IMR-90 (cell line): ENCODE measurements around the gene SSH2. TPM values are rescaled to one million over a fixed set of nuclear protein-coding genes. Genes with fewer than 3 reads are reported as not detected.

ENCODE experiments used
- ATAC-seq: fragments of 200-7000 bp; cut with Tn5 transposase; 2 replicates; pipeline ENCODE4 v1.9.1; 2020; ENCODE audit warnings: low read depth, mild to moderate bottlenecking, moderate library complexity
- BruUV-seq: library from RNA; stranded (reverse); fragments of 400-500 nt; replicated peaks from 2 replicates; lab custom pipeline; 2021; lab: Mats Ljungman, UMichigan
- CTCF ChIA-PET: fragments of 300-600 bp; formaldehyde crosslinking; extraction: SDS; loops from one replicate; lab custom pipeline; 2021; ENCODE audit warnings: antibody characterized with exemption; lab: Yijun Ruan, JAX
- POLR2A ChIA-PET: fragments of 300-600 bp; sonication (Branson Sonifier 250); formaldehyde crosslinking; loops from one replicate; lab custom pipeline; 2022; ENCODE audit warnings: antibody characterized with exemption; ENCODE audit not compliant: unreplicated experiment; lab: Charles Lee
- DNase-seq: peaks from one replicate; pipeline ENCODE4 v3.0.0; 2013
- H2AFZ ChIP-seq: replicated peaks from 2 replicates; pipeline ENCODE3; 2013; ENCODE audit warnings: low read length, mild to moderate bottlenecking; ENCODE audit not compliant: poor library complexity
- H2AK5ac ChIP-seq: 2 replicates; pipeline ENCODE4 v1.6.1; 2013; ENCODE audit warnings: low read depth, low read length, inconsistent platforms
- H2AK9ac ChIP-seq: replicated peaks from 2 replicates; pipeline ENCODE3; 2013; ENCODE audit warnings: mild to moderate bottlenecking, low read depth, low read length, moderate library complexity; ENCODE audit not compliant: poor library complexity
- H2BK120ac ChIP-seq: 2 replicates; pipeline ENCODE4 v1.6.1; 2013; ENCODE audit warnings: low read depth, low read length, inconsistent platforms
- H2BK15ac ChIP-seq: 3 replicates; pipeline ENCODE4 v1.6.1; 2013; ENCODE audit warnings: low read depth, low read length, inconsistent platforms
- H2BK20ac ChIP-seq: 2 replicates; pipeline ENCODE4 v1.6.1; 2013; ENCODE audit warnings: low read depth, mild to moderate bottlenecking, inconsistent platforms, low read length, moderate library complexity
- H2BK5ac ChIP-seq: 2 replicates; pipeline ENCODE4 v1.6.1; 2013; ENCODE audit warnings: mild to moderate bottlenecking, low read depth, low read length, inconsistent platforms; ENCODE audit not compliant: poor library complexity, severe bottlenecking
- H3K14ac ChIP-seq: replicated peaks from 2 replicates; pipeline ENCODE4 v1.6.1; 2013; ENCODE audit warnings: low read depth, low read length, inconsistent platforms
- H3K18ac ChIP-seq: 2 replicates; pipeline ENCODE4 v1.6.1; 2013; ENCODE audit warnings: low read depth, low read length, control low read depth
- H3K23ac ChIP-seq: 2 replicates; pipeline ENCODE4 v1.6.1; 2013; ENCODE audit warnings: low read depth, low read length, inconsistent platforms
- H3K27ac ChIP-seq: 2 replicates; pipeline ENCODE4 v1.5.1; 2013; ENCODE audit warnings: mild to moderate bottlenecking, control low read depth, low read length; ENCODE audit not compliant: insufficient read depth
- H3K27me3 ChIP-seq: 2 replicates; pipeline ENCODE4 v1.6.1; 2013; ENCODE audit warnings: low read length; ENCODE audit not compliant: control insufficient read depth, insufficient read depth
- H3K36me3 ChIP-seq: 2 replicates; pipeline ENCODE4 v1.6.1; 2013; ENCODE audit warnings: low read length, mixed read lengths; ENCODE audit not compliant: control insufficient read depth, insufficient read depth
- H3K4ac ChIP-seq: 2 replicates; pipeline ENCODE4 v1.6.1; 2013; ENCODE audit warnings: low read depth, low read length, inconsistent platforms
- H3K4me1 ChIP-seq: 2 replicates; pipeline ENCODE4 v1.6.1; 2013; ENCODE audit warnings: low read length, mixed read lengths; ENCODE audit not compliant: control insufficient read depth, insufficient read depth
- H3K4me2 ChIP-seq: 2 replicates; pipeline ENCODE4 v1.6.1; 2013; ENCODE audit warnings: low read depth, mild to moderate bottlenecking, control low read depth, low read length, moderate library complexity
- H3K4me3 ChIP-seq: 2 replicates; pipeline ENCODE4 v1.5.1; 2013; ENCODE audit warnings: low read depth, mild to moderate bottlenecking, control low read depth, low read length, moderate library complexity; ENCODE audit not compliant: insufficient read depth
- H3K56ac ChIP-seq: 2 replicates; pipeline ENCODE4 v1.6.1; 2013; ENCODE audit warnings: low read length, inconsistent platforms; ENCODE audit not compliant: insufficient read depth; ENCODE audit errors: extremely low read depth
- H3K79me1 ChIP-seq, 2 experiments: 2 replicates each; pipeline ENCODE4 v1.6.1; 2013; ENCODE audit warnings: low read length in 2 of 2, inconsistent platforms in 1 of 2, low read depth in 1 of 2
- H3K9ac ChIP-seq: 2 replicates; pipeline ENCODE4 v1.6.1; 2013; ENCODE audit warnings: low read depth, low read length, control low read depth
- H3K9me1 ChIP-seq: 2 replicates; pipeline ENCODE4 v1.6.1; 2013; ENCODE audit warnings: low read length, inconsistent platforms; ENCODE audit not compliant: insufficient read depth
- H3K9me3 ChIP-seq: 2 replicates; pipeline ENCODE4 v1.6.1; 2013; ENCODE audit warnings: low read length; ENCODE audit not compliant: control insufficient read depth, insufficient read depth
- H4K20me1 ChIP-seq: 2 replicates; pipeline ENCODE4 v1.6.1; 2013; ENCODE audit warnings: low read length, inconsistent platforms; ENCODE audit not compliant: insufficient read depth
- H4K5ac ChIP-seq: 2 replicates; pipeline ENCODE4 v1.6.1; 2013; ENCODE audit warnings: mild to moderate bottlenecking, low read depth, low read length, control low read depth
- H4K8ac ChIP-seq, 2 experiments: 2 replicates each; pipeline ENCODE4 v1.6.1; 2013; ENCODE audit warnings: low read depth in 2 of 2, low read length in 2 of 2, control low read depth in 1 of 2, inconsistent platforms in 1 of 2
- H4K91ac ChIP-seq: 2 replicates; pipeline ENCODE4 v1.6.1; 2013; ENCODE audit warnings: low read depth, low read length, inconsistent platforms; ENCODE audit not compliant: insufficient read depth
- BHLHE40 ChIP-seq: fragments of 150-350 bp; IDR thresholded peaks from 2 replicates; pipeline ENCODE4 v1.6.1; 2016; ENCODE audit warnings: mild to moderate bottlenecking, low read depth, low read length
- CEBPB ChIP-seq: IDR thresholded peaks from 2 replicates; pipeline ENCODE4 v1.6.1; 2012; ENCODE audit warnings: low read depth, low read length, improper control_type of control experiment
- CHD1 ChIP-seq: IDR thresholded peaks from 2 replicates; pipeline ENCODE4 v1.6.1; 2012; ENCODE audit warnings: low read depth, low read length, improper control_type of control experiment
- MAFK ChIP-seq: IDR thresholded peaks from 2 replicates; pipeline ENCODE4 v1.6.1; 2012; ENCODE audit warnings: low read depth, low read length, improper control_type of control experiment
- MAZ ChIP-seq: IDR thresholded peaks from 2 replicates; pipeline ENCODE4 v1.6.1; 2012; ENCODE audit warnings: low read depth, mild to moderate bottlenecking, low read length, improper control_type of control experiment, moderate library complexity, borderline replicate concordance
- NFE2L2 ChIP-seq: fragments of 150-350 bp; IDR thresholded peaks from 2 replicates; pipeline ENCODE4 v1.6.1; 2016; ENCODE audit warnings: low read depth, mild to moderate bottlenecking, low read length
- RAD21 ChIP-seq: IDR thresholded peaks from 2 replicates; pipeline ENCODE4 v1.6.1; 2012; ENCODE audit warnings: low read length, improper control_type of control experiment
- RCOR1 ChIP-seq: IDR thresholded peaks from 2 replicates; pipeline ENCODE4 v1.6.1; 2012; ENCODE audit warnings: mild to moderate bottlenecking, low read length, improper control_type of control experiment; ENCODE audit not compliant: insufficient replicate concordance
- RFX5 ChIP-seq: IDR thresholded peaks from 2 replicates; pipeline ENCODE4 v1.8.0; 2012; ENCODE audit warnings: low read depth, mild to moderate bottlenecking, low read length, moderate library complexity
- WGBS, 2 experiments: methylation state at CpG; one replicate each; pipeline versions ENCODE4 v1.1.5 to v1.1.7; 2013; ENCODE audit warnings: missing lambda C conversion rate in 2 of 2; ENCODE audit not compliant: insufficient read length in 1 of 2; ENCODE audit errors: extremely low coverage in 2 of 2; 5-methylcytosine and 5-hydroxymethylcytosine counted together
- dilution Hi-C: fragments of 300-500 bp; cut with HindIII; formaldehyde crosslinking; loops from one replicate; pipeline ENCODE4 v1.14.3; 2018; ENCODE audit warnings: low sequenced_read_pairs; ENCODE audit not compliant: unreplicated experiment
- in situ Hi-C: fragments of 300-500 bp; cut with MboI; formaldehyde crosslinking; loops from 3 replicates; pipeline ENCODE4 v1.14.3; 2019; ENCODE audit warnings: low sequenced_read_pairs, inconsistent platforms, mixed read lengths
- intact Hi-C: fragments of 100-400 bp; cut with micrococcal nuclease; formaldehyde crosslinking; loops from 2 replicates; pipeline ENCODE4 v1.10.0; 2022
- polyA plus RNA-seq, 3 experiments: library from polyadenylated mRNA; depleted of rRNA; stranded (reverse); fragments of >200 nt; gene quantifications; 2 replicates each; pipeline ENCODE4 v1.2.3, GENCODE V29; 2012; ENCODE audit warnings: low replicate concordance in 1 of 3
- total RNA-seq: library from RNA; depleted of rRNA; stranded (reverse); fragments of >200 nt; gene quantifications from 2 replicates; pipeline ENCODE4 v1.2.3, GENCODE V29; 2012
- TF ChIP-seq, protein P1 (sequence below): fragments of 150-350 bp; IDR thresholded peaks from 2 replicates; pipeline ENCODE4 v1.6.1; 2016; ENCODE audit warnings: low read depth, mild to moderate bottlenecking, low read length, moderate library complexity, borderline replicate concordance

SSH2 gene
- total and polyA plus RNA-seq, 2 of the 4 experiments (the other 2 are of a cell fraction) = 9.3 TPM

DNA sequence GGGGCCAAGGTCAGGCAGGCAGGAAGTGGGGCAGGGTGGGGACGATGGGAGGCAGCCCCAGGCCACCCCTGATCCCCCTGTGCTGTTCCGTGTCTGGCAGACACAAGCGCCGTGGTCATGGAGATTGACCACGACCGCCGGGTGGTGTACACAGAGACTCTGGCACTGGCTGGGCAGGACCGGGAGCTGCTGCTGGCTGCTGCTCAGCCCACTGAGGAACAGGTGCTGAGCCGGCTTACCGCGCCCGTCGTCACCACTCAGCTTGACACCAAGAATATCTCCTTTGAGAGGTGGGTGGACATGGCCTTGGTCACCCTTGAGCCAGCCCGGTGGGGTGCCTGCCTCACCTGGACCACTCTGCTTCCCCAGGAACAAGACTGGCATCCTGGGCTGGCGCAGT, 321.0 kb downstream of the SSH2 start:
- intact Hi-C loops = no loop called here
- H3K4me2 ChIP-seq = no peak overlapping the region
- no peak overlapping the region for H4K8ac ChIP-seq
- H3K4me3 ChIP-seq = no peak overlapping the region
- dilution Hi-C loops = no loop called here
- no peak overlapping the region for H3K56ac ChIP-seq
- no peak for DNase-seq
- H2AFZ ChIP-seq = no peak overlapping the region
- H3K9me3 ChIP-seq = no peaks in the 10 kb centered on the region
- 100% methylated on average over 1 of the region's 15 CpGs; no CpG with 5 or more reads in 1 of the 2 experiments for WGBS, 2 experiments
- H3K18ac ChIP-seq = no peak overlapping the region
- H3K27me3 ChIP-seq = no peaks in the 10 kb centered on the region
- H2BK120ac ChIP-seq = no peak overlapping the region
- no peaks in the 10 kb centered on the region for H4K20me1 ChIP-seq
- no peak overlapping the region for H2AK9ac ChIP-seq
- H2AK5ac ChIP-seq = no peak overlapping the region
- no peak overlapping the region for H3K27ac ChIP-seq
- H3K14ac ChIP-seq = no peak overlapping the region
- H3K79me1 ChIP-seq = 0 out of 4 replicates have a peak, but pooled peaks cover 0 to 2% of the 10 kb centered on the region in 2 experiments
- H4K91ac ChIP-seq = no peak overlapping the region
- H2BK15ac ChIP-seq = no peak overlapping the region
- no peak overlapping the region for H3K9ac ChIP-seq
- H4K5ac ChIP-seq = no peak overlapping the region
- 0 out of 2 replicates have a peak, but pooled peaks cover 4% of the 10 kb centered on the region for H3K9me1 ChIP-seq
- no peak for ATAC-seq
- TF ChIP-seq CHD1 (no peak), MAZ (no peak), BHLHE40 (no peak), NFE2L2 (no peak), CEBPB (no peak), RCOR1 (no peak), RAD21 (no peak), MAFK (no peak), RFX5 (no peak)
- TF ChIP-seq, protein P1, sequence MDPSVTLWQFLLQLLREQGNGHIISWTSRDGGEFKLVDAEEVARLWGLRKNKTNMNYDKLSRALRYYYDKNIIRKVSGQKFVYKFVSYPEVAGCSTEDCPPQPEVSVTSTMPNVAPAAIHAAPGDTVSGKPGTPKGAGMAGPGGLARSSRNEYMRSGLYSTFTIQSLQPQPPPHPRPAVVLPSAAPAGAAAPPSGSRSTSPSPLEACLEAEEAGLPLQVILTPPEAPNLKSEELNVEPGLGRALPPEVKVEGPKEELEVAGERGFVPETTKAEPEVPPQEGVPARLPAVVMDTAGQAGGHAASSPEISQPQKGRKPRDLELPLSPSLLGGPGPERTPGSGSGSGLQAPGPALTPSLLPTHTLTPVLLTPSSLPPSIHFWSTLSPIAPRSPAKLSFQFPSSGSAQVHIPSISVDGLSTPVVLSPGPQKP = no peak
- H3K23ac ChIP-seq = no peak overlapping the region
- H3K4me1 ChIP-seq = no peaks in the 10 kb centered on the region
- POLR2A ChIA-PET = no interaction called here
- CTCF ChIA-PET = no interaction called here
- H3K4ac ChIP-seq = no peak overlapping the region
- no TSS peak for BruUV-seq
- no peak overlapping the region for H2BK5ac ChIP-seq
- H2BK20ac ChIP-seq = no peak overlapping the region
- peaks cover 2% of the 10 kb centered on the region; the same call in 1 of the 2 replicates for H3K36me3 ChIP-seq
- in situ Hi-C loops = no loop called here
